Neural progenitor cell (in vitro differentiated cells): Measurements from ENCODE around the gene KCNH5. TPM values are rescaled to one million over a fixed set of nuclear protein-coding genes. Genes with fewer than 3 reads are reported as not detected.

Source experiments
- DNase-seq: peaks from one replicate; pipeline ENCODE4 v3.0.0-alpha.2; 2016; ENCODE audit warnings: low spot score
- H2AFZ ChIP-seq: fragments of 200-600 bp; sonication (generic); replicated peaks from 2 replicates; pipeline ENCODE4 v1.6.1; 2016; ENCODE audit warnings: antibody characterized with exemption
- H3F3A ChIP-seq: fragments of 200-600 bp; sonication (generic); 2 replicates; pipeline ENCODE4 v1.6.1; 2016; ENCODE audit warnings: antibody characterized with exemption, low read depth
- H3K27ac ChIP-seq: fragments of 200-600 bp; sonication (generic); 2 replicates; pipeline ENCODE4 v1.5.1; 2016; ENCODE audit warnings: mild to moderate bottlenecking
- H3K27me3 ChIP-seq: fragments of 200-600 bp; sonication (generic); 2 replicates; pipeline ENCODE4 v1.6.1; 2016; ENCODE audit warnings: mild to moderate bottlenecking, moderate library complexity
- H3K36me3 ChIP-seq: fragments of 200-600 bp; sonication (generic); 2 replicates; pipeline ENCODE4 v1.5.1; 2016
- H3K4me1 ChIP-seq: fragments of 200-600 bp; sonication (generic); 2 replicates; pipeline ENCODE4 v1.6.1; 2016; ENCODE audit warnings: mixed run types
- H3K4me2 ChIP-seq: fragments of 200-600 bp; sonication (generic); 2 replicates; pipeline ENCODE4 v1.6.1; 2016
- H3K4me3 ChIP-seq: fragments of 200-600 bp; sonication (generic); 2 replicates; pipeline ENCODE4 v1.5.1; 2016
- H3K79me2 ChIP-seq: fragments of 200-600 bp; sonication (generic); 2 replicates; pipeline ENCODE4 v1.6.1; 2016; ENCODE audit warnings: low read depth
- H3K9ac ChIP-seq: fragments of 200-600 bp; sonication (generic); 2 replicates; pipeline ENCODE4 v1.6.1; 2016
- H3K9me3 ChIP-seq: fragments of 200-600 bp; sonication (generic); 2 replicates; pipeline ENCODE4 v1.5.1; 2016; ENCODE audit warnings: low read depth
- H4K20me1 ChIP-seq: fragments of 200-600 bp; sonication (generic); 2 replicates; pipeline ENCODE4 v1.6.1; 2016; ENCODE audit warnings: low read depth
- H3K27ac Mint-ChIP-seq: 3 replicates; pipeline ENCODE4 v1.8.0; 2021; ENCODE audit warnings: mixed read lengths
- H3K27me3 Mint-ChIP-seq: 2 replicates; pipeline ENCODE4 v1.8.0; 2022; ENCODE audit warnings: low read depth, mild to moderate bottlenecking, inconsistent platforms, moderate library complexity, mixed read lengths; ENCODE audit not compliant: insufficient read depth
- H3K36me3 Mint-ChIP-seq: 3 replicates; pipeline ENCODE4 v1.8.0; 2021; ENCODE audit warnings: mixed read lengths
- H3K4me1 Mint-ChIP-seq: 3 replicates; pipeline ENCODE4 v1.8.0; 2021; ENCODE audit warnings: mixed read lengths
- H3K4me3 Mint-ChIP-seq: 3 replicates; pipeline ENCODE4 v1.8.0; 2021; ENCODE audit warnings: mild to moderate bottlenecking, moderate library complexity, mixed read lengths
- H3K9me3 Mint-ChIP-seq: 3 replicates; pipeline ENCODE4 v1.8.0; 2020; ENCODE audit warnings: mixed read lengths
- EZH2 ChIP-seq: fragments of 200-600 bp; sonication (generic); IDR thresholded peaks from 2 replicates; pipeline ENCODE4 v1.6.1; 2017; ENCODE audit warnings: antibody characterized with exemption, mild to moderate bottlenecking, moderate library complexity
- EZH2phosphoT487 ChIP-seq: fragments of 200-600 bp; sonication (generic); IDR thresholded peaks from 2 replicates; pipeline ENCODE4 v1.6.1; 2017; ENCODE audit warnings: antibody characterized with exemption
- total RNA-seq: library from RNA; depleted of rRNA; stranded (reverse); fragments of >200 nt; gene quantifications from 2 replicates; pipeline ENCODE4 v1.2.3, GENCODE V29; 2015; ENCODE audit warnings: low replicate concordance
- TF ChIP-seq, protein P1 (sequence below): fragments of 200-600 bp; sonication (generic); IDR thresholded peaks from 2 replicates; pipeline ENCODE4 v1.5.1; 2017; ENCODE audit warnings: antibody characterized with exemption, mild to moderate bottlenecking

The KCNH5 gene
- total RNA-seq, 1 donor from 2014 or later, result 4.6 TPM

DNA sequence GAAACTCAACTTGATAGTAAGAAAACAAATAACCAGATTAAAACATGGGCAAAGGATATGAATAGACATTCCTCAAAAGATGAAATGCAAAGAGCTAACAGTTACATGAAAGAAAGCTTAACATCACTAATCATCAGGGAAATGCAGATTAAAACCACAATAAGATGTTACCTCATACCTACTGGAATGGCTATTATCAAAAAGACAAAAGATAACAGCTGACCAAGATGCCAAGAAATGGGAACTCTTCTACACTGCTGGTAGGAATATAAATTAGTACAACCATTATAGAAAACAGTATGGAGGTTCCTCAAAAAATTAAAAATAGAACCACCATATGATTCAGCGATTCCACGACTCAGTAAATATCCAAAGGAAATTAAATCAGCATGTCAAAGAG is 18.8 kb downstream of the KCNH5 start:
- no peaks in the 10 kb centered on the region for H3K36me3 Mint-ChIP-seq
- DNase-seq, result no peak
- H2AFZ ChIP-seq, result no peak overlapping the region

DNA sequence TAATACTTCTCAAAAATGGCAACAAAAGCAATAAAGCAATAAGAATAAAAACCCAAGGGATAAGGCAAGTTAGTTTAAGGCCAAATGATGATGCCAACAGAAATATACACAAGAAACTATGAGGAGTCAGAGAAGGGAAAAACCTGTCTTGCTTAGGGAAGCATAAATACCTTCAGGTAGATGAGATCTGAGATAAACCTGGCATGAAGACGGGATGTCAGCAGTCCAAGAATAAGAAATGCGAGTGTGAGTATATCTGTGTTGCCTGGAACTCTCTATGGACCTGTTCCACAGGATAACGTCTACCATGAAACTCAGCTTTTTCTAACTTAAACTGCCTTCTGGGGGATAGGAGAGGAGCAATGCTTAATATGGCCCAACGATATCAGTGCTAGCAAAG is 30.6 kb downstream of the KCNH5 start:
- H3K4me1 Mint-ChIP-seq, result no peaks in the 10 kb centered on the region
- no peak overlapping the region for H3K27ac ChIP-seq
- H3K9ac ChIP-seq, result no peak overlapping the region
- H3K9me3 ChIP-seq, result no peaks in the 10 kb centered on the region
- no peaks in the 10 kb centered on the region for H3K4me1 ChIP-seq
- no peaks in the 10 kb centered on the region for H3K36me3 ChIP-seq
- no peaks in the 10 kb centered on the region for H3K9me3 Mint-ChIP-seq
- H3K27me3 Mint-ChIP-seq, result no peaks in the 10 kb centered on the region
- no peak overlapping the region for H3K4me2 ChIP-seq
- no peaks in the 10 kb centered on the region for H3K79me2 ChIP-seq
- H4K20me1 ChIP-seq, result no peaks in the 10 kb centered on the region
- H3F3A ChIP-seq, result no peaks in the 10 kb centered on the region
- H3K4me3 Mint-ChIP-seq, result no peak overlapping the region
- no peaks in the 10 kb centered on the region for H3K27me3 ChIP-seq
- H3K27ac Mint-ChIP-seq, result no peak overlapping the region
- H2AFZ ChIP-seq, result no peak overlapping the region
- TF ChIP-seq, protein P1, sequence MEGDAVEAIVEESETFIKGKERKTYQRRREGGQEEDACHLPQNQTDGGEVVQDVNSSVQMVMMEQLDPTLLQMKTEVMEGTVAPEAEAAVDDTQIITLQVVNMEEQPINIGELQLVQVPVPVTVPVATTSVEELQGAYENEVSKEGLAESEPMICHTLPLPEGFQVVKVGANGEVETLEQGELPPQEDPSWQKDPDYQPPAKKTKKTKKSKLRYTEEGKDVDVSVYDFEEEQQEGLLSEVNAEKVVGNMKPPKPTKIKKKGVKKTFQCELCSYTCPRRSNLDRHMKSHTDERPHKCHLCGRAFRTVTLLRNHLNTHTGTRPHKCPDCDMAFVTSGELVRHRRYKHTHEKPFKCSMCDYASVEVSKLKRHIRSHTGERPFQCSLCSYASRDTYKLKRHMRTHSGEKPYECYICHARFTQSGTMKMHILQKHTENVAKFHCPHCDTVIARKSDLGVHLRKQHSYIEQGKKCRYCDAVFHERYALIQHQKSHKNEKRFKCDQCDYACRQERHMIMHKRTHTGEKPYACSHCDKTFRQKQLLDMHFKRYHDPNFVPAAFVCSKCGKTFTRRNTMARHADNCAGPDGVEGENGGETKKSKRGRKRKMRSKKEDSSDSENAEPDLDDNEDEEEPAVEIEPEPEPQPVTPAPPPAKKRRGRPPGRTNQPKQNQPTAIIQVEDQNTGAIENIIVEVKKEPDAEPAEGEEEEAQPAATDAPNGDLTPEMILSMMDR, result no peak
- TF ChIP-seq EZH2 (no peak), EZH2phosphoT487 (no peak)
- no peak overlapping the region for H3K4me3 ChIP-seq
- no peaks in the 10 kb centered on the region for H3K36me3 Mint-ChIP-seq
- no peak for DNase-seq

More for the DNA sequence above, 18.8 kb downstream of the KCNH5 start:
- Mint-ChIP-seq H3K27me3 (no peaks in the 10 kb centered on the region), H3K4me1 (no peaks in the 10 kb centered on the region), H3K9me3 (no peaks in the 10 kb centered on the region), H3K4me3 (no peak overlapping the region), H3K27ac (no peak overlapping the region)
- Histone ChIP-seq H3K27ac (no peak overlapping the region), H3K36me3 (no peaks in the 10 kb centered on the region), H3K4me1 (peaks cover 12% of the 10 kb centered on the region), H3F3A (peaks cover 6% of the 10 kb centered on the region), H3K9me3 (no peaks in the 10 kb centered on the region), H3K27me3 (no peaks in the 10 kb centered on the region), H3K4me3 (no peak overlapping the region), H3K9ac (no peak overlapping the region), H3K79me2 (no peaks in the 10 kb centered on the region), H4K20me1 (no peaks in the 10 kb centered on the region), H3K4me2 (no peak overlapping the region)
- TF ChIP-seq EZH2phosphoT487, result no peak
- TF ChIP-seq, protein P1, result no peak
- no peak for TF ChIP-seq EZH2

DNA sequence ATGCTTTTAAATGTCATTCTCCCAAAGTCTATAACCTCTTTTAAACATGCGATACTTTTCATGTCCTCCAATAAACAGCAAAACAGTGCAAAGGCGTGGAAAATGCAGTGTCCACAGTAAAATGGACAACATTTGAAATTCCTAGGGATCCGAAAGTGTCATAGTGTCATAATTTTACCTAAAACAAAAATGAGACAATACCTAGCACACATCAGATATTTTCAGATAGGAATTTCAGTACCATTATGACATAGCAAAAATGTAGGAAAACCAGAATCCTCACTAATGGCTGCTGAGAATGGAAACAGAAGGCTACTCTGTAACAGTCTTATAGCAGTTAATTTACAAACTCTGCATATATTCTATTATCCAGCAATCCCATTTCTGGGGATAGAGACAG is 33.1 kb downstream of the KCNH5 start:
- Histone ChIP-seq H3K9ac (no peak overlapping the region), H4K20me1 (no peaks in the 10 kb centered on the region), H3K79me2 (no peaks in the 10 kb centered on the region), H3K27me3 (no peaks in the 10 kb centered on the region), H3K4me3 (no peak overlapping the region), H3K9me3 (no peaks in the 10 kb centered on the region), H3K4me1 (no peaks in the 10 kb centered on the region), H2AFZ (no peak overlapping the region), H3K4me2 (no peak overlapping the region), H3K27ac (no peak overlapping the region), H3K36me3 (no peaks in the 10 kb centered on the region), H3F3A (no peaks in the 10 kb centered on the region)
- DNase-seq, result no peak
- TF ChIP-seq EZH2phosphoT487 (no peak), EZH2 (no peak)
- TF ChIP-seq, protein P1, result no peak
- Mint-ChIP-seq H3K36me3 (no peaks in the 10 kb centered on the region), H3K4me3 (no peak overlapping the region), H3K27me3 (no peaks in the 10 kb centered on the region), H3K9me3 (no peaks in the 10 kb centered on the region), H3K4me1 (no peaks in the 10 kb centered on the region), H3K27ac (no peak overlapping the region)
